GM12878 (cell line): ENCODE measurements around the gene CNOT2. TPM values are rescaled to one million over a fixed set of nuclear protein-coding genes. Genes with fewer than 3 reads are reported as not detected.
A peak's percentile ranks its signal among the peaks of the same experiment; 100 is the strongest.

Source experiments
- BHLHE40 ChIP-seq, 2 experiments: fragments of 450-650 bp in 1 of 2; IDR thresholded peaks; 2 replicates each; pipeline ENCODE4 v1.6.1; 2011 to 2017; ENCODE audit warnings: low read depth in 2 of 2, borderline replicate concordance in 1 of 2, improper control_type of control experiment in 1 of 2, low read length in 1 of 2, mild to moderate bottlenecking in 1 of 2
- CREM ChIP-seq: IDR thresholded peaks from 2 replicates; pipeline ENCODE4 v1.6.1; 2014; ENCODE audit warnings: antibody characterized with exemption, low read depth
- ETV6 ChIP-seq, 2 experiments: fragments of 450-650 bp in 1 of 2; IDR thresholded peaks in 1 of 2; conservative IDR thresholded peaks in 1 of 2; 2 replicates each; pipeline ENCODE4 v1.6.1; 2014; ENCODE audit warnings: antibody characterized with exemption in 1 of 2, borderline replicate concordance in 1 of 2, low read depth in 1 of 2, mild to moderate bottlenecking in 1 of 2, moderate library complexity in 1 of 2
- IRF4 ChIP-seq: IDR thresholded peaks from 2 replicates; pipeline ENCODE4 v1.6.1; 2011; ENCODE audit warnings: low read depth, low read length
- KDM1A ChIP-seq: fragments of 200-600 bp; sonication (generic); IDR thresholded peaks from 2 replicates; pipeline ENCODE4 v1.6.1; 2016; ENCODE audit warnings: borderline replicate concordance
- MEF2A ChIP-seq: IDR thresholded peaks from 2 replicates; pipeline ENCODE4 v1.6.1; 2011; ENCODE audit warnings: low read depth, mild to moderate bottlenecking, low read length, moderate library complexity; ENCODE audit not compliant: insufficient read depth
- MEF2B ChIP-seq: fragments of 450-650 bp; IDR thresholded peaks from 2 replicates; pipeline ENCODE4 v1.6.1; 2018; ENCODE audit warnings: mild to moderate bottlenecking, moderate library complexity; ENCODE audit not compliant: partially characterized antibody, poor library complexity, severe bottlenecking
- MLLT1 ChIP-seq: fragments of 450-650 bp; IDR thresholded peaks from 2 replicates; pipeline ENCODE4 v1.6.1; 2016; ENCODE audit warnings: mild to moderate bottlenecking
- MTA2 ChIP-seq: fragments of 450-650 bp; IDR thresholded peaks from 2 replicates; pipeline ENCODE4 v1.6.1; 2016; ENCODE audit warnings: low read depth, mild to moderate bottlenecking, moderate library complexity
- MTA3 ChIP-seq: IDR thresholded peaks from 2 replicates; pipeline ENCODE4 v1.6.1; 2012; ENCODE audit warnings: low read length, inconsistent platforms, borderline replicate concordance
- NR2F1 ChIP-seq: fragments of 450-650 bp; conservative IDR thresholded peaks from 2 replicates; pipeline ENCODE4 v1.6.1; 2017; ENCODE audit warnings: mild to moderate bottlenecking
- PAX5 ChIP-seq: IDR thresholded peaks from 2 replicates; pipeline ENCODE4 v1.6.1; 2011; ENCODE audit warnings: low read depth, low read length, borderline replicate concordance
- PAX8 ChIP-seq: fragments of 450-650 bp; IDR thresholded peaks from 2 replicates; pipeline ENCODE4 v1.6.1; 2017; ENCODE audit warnings: mild to moderate bottlenecking, moderate library complexity
- POU2F2 ChIP-seq: IDR thresholded peaks from 3 replicates; pipeline ENCODE4 v1.6.1; 2011; ENCODE audit warnings: low read depth, mild to moderate bottlenecking, low read length, borderline replicate concordance
- RAD51 ChIP-seq: fragments of 450-650 bp; IDR thresholded peaks from 2 replicates; pipeline ENCODE4 v1.6.1; 2016; ENCODE audit warnings: moderate library complexity, mild to moderate bottlenecking, inconsistent platforms
- RCOR1 ChIP-seq: conservative IDR thresholded peaks from 2 replicates; pipeline ENCODE4 v1.6.1; 2012; ENCODE audit warnings: low read depth, low read length, improper control_type of control experiment
- TBL1XR1 ChIP-seq: IDR thresholded peaks from 2 replicates; pipeline ENCODE4 v1.6.1; 2012; ENCODE audit warnings: low read depth, low read length, improper control_type of control experiment
- WRNIP1 ChIP-seq: IDR thresholded peaks from 2 replicates; pipeline ENCODE4 v1.6.1; 2011; ENCODE audit warnings: low read depth, low read length, improper control_type of control experiment, borderline replicate concordance
- ZNF24 ChIP-seq: fragments of 450-650 bp; IDR thresholded peaks from 2 replicates; pipeline ENCODE4 v1.6.1; 2017; ENCODE audit warnings: antibody characterized with exemption, mild to moderate bottlenecking
- ZSCAN29 ChIP-seq: fragments of 450-650 bp; IDR thresholded peaks from 2 replicates; pipeline ENCODE4 v1.6.1; 2017; ENCODE audit warnings: mild to moderate bottlenecking, moderate library complexity
- polyA plus RNA-seq, 11 experiments: library from polyadenylated mRNA; depleted of rRNA in 4 of 11; unstranded in 6 of 11; stranded (reverse) in 5 of 11; fragments of >200 nt; fragmentation: Nextera tagmentation in 4 of 11; fragmentation: Illumina TruSeq in 1 of 11; extraction: Ambion mirVana in 4 of 11; extraction: Trizol in 1 of 11; gene quantifications; 1 replicate in 1 of 11; 2 replicates in 10 of 11; pipeline versions ENCODE4 v1.2.1 to v1.2.3, GENCODE V29; 2011 to 2016; ENCODE audit warnings: inconsistent platforms in 2 of 11, missing spikeins in 2 of 11, low read depth in 1 of 11
- total RNA-seq, 4 experiments: library from RNA; depleted of rRNA in 3 of 4; stranded (reverse); fragments of >200 nt in 3 of 4; fragmentation: Illumina TruSeq in 1 of 4; extraction: Trizol in 1 of 4; gene quantifications; 2 replicates each; pipeline versions ENCODE4 v1.2.1 to v1.2.3, GENCODE V29; 2013 to 2021
- TF ChIP-seq, protein P1 (sequence below): IDR thresholded peaks from 2 replicates; pipeline ENCODE4 v1.6.1; 2012; ENCODE audit warnings: low read depth, low read length, improper control_type of control experiment
- TF ChIP-seq, protein P2 (sequence below): fragments of 150-350 bp; IDR thresholded peaks from 2 replicates; pipeline ENCODE4 v1.6.1; 2016; ENCODE audit warnings: low read depth, low read length
- TF ChIP-seq, protein P3 (sequence below): fragments of 450-650 bp; formaldehyde crosslinking; IDR thresholded peaks from 2 replicates; pipeline ENCODE4 v1.5.0; 2022; ENCODE audit warnings: mild to moderate bottlenecking, missing genetic modification characterization

Gene CNOT2
- total and polyA plus RNA-seq, 10 of the 15 experiments (the other 5 are each of a cell fraction or from before 2014, with no cell fraction given): 37.9 to 127 (median 82.4) TPM

DNA sequence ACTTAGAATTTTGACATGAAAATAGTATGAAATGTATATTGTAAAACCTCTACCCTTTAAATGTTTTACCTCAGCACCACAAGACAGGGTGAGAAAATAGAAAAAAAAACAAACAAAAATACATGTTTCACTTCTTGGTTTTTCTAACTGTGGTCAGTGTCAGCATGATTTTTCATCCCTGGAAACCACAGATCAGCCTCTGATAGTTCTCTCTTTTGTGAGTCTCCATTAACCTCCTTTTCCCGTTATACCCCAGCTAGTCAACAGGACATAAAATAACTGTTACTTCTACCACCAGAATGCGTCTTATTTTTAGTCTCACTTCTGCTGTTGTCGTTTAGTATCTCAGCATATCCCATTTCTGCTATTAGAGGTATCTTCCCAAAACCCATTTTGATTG, 74.5 kb downstream of the CNOT2 start (continued):
- no peak for TF ChIP-seq WRNIP1
- peak; percentile 61 for TF ChIP-seq MEF2B
- peak; percentile 89 for TF ChIP-seq MTA2
- peak; percentile 83 for TF ChIP-seq MEF2A
- TF ChIP-seq RCOR1: 0 out of 2 replicates have a peak, but pooled peaks have one; percentile 85
- TF ChIP-seq CREM: 0 out of 2 replicates have a peak, but pooled peaks have one; percentile 31
- TF ChIP-seq PAX8: no peak; the same call in 1 of the 2 replicates
- peak; percentile 78; the same call in 1 of the 2 replicates for TF ChIP-seq IRF4
- 0 out of 2 replicates have a peak, but pooled peaks have one; percentile 14 for TF ChIP-seq PAX5
- TF ChIP-seq, protein P1, sequence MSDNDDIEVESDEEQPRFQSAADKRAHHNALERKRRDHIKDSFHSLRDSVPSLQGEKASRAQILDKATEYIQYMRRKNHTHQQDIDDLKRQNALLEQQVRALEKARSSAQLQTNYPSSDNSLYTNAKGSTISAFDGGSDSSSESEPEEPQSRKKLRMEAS: 0 out of 2 replicates have a peak, but pooled peaks have one; percentile 35
- peak; percentile 71; the same call in 1 of the 2 replicates for TF ChIP-seq MTA3
- TF ChIP-seq MLLT1: peak; percentile 76
- TF ChIP-seq POU2F2: 0 out of 3 replicates have a peak, but pooled peaks have one; percentile 32
- TF ChIP-seq, protein P2, sequence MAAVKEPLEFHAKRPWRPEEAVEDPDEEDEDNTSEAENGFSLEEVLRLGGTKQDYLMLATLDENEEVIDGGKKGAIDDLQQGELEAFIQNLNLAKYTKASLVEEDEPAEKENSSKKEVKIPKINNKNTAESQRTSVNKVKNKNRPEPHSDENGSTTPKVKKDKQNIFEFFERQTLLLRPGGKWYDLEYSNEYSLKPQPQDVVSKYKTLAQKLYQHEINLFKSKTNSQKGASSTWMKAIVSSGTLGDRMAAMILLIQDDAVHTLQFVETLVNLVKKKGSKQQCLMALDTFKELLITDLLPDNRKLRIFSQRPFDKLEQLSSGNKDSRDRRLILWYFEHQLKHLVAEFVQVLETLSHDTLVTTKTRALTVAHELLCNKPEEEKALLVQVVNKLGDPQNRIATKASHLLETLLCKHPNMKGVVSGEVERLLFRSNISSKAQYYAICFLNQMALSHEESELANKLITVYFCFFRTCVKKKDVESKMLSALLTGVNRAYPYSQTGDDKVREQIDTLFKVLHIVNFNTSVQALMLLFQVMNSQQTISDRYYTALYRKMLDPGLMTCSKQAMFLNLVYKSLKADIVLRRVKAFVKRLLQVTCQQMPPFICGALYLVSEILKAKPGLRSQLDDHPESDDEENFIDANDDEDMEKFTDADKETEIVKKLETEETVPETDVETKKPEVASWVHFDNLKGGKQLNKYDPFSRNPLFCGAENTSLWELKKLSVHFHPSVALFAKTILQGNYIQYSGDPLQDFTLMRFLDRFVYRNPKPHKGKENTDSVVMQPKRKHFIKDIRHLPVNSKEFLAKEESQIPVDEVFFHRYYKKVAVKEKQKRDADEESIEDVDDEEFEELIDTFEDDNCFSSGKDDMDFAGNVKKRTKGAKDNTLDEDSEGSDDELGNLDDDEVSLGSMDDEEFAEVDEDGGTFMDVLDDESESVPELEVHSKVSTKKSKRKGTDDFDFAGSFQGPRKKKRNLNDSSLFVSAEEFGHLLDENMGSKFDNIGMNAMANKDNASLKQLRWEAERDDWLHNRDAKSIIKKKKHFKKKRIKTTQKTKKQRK: no peak
- peak; percentile 57 to 76; a peak in 3 of 4 replicates for TF ChIP-seq BHLHE40 (IDR thresholded peaks at IDR 0.05; ENCODE audit: borderline replicate concordance in 1 of 2, low read depth in 2 of 2, low read length in 1 of 2)
- TF ChIP-seq ETV6 (conservative IDR thresholded peaks at IDR 0.05 in 1 of 2, IDR thresholded peaks at IDR 0.05 in 1 of 2; ENCODE audit: borderline replicate concordance in 1 of 2, low read depth in 1 of 2): peak in 1 of 2 experiments; percentile 35; a peak in 1 of 4 replicates
- TF ChIP-seq KDM1A: no peak
- TF ChIP-seq, protein P3, sequence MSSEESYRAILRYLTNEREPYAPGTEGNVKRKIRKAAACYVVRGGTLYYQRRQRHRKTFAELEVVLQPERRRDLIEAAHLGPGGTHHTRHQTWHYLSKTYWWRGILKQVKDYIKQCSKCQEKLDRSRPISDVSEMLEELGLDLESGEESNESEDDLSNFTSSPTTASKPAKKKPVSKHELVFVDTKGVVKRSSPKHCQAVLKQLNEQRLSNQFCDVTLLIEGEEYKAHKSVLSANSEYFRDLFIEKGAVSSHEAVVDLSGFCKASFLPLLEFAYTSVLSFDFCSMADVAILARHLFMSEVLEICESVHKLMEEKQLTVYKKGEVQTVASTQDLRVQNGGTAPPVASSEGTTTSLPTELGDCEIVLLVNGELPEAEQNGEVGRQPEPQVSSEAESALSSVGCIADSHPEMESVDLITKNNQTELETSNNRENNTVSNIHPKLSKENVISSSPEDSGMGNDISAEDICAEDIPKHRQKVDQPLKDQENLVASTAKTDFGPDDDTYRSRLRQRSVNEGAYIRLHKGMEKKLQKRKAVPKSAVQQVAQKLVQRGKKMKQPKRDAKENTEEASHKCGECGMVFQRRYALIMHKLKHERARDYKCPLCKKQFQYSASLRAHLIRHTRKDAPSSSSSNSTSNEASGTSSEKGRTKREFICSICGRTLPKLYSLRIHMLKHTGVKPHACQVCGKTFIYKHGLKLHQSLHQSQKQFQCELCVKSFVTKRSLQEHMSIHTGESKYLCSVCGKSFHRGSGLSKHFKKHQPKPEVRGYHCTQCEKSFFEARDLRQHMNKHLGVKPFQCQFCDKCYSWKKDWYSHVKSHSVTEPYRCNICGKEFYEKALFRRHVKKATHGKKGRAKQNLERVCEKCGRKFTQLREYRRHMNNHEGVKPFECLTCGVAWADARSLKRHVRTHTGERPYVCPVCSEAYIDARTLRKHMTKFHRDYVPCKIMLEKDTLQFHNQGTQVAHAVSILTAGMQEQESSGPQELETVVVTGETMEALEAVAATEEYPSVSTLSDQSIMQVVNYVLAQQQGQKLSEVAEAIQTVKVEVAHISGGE (CRISPR knock-in tag): no peak
- peak; percentile 78 for TF ChIP-seq TBL1XR1
- peak; percentile 47; the same call in 1 of the 2 replicates for TF ChIP-seq NR2F1
- TF ChIP-seq ZSCAN29: no peak; the same call in 1 of the 2 replicates
- peak; percentile 41; the same call in 1 of the 2 replicates for TF ChIP-seq ZNF24
- TF ChIP-seq RAD51: peak; percentile 39; the same call in 1 of the 2 replicates
